HepG2 (cell line): ENCODE results near the gene RASAL3. TPM values are rescaled to one million over a fixed set of nuclear protein-coding genes. Genes with fewer than 3 reads are reported as not detected.
A peak's percentile ranks its signal among the peaks of the same experiment; 100 is the strongest.

Experiments
- ATAC-seq: fragments of 200-7000 bp; cut with Tn5 transposase; 3 replicates; pipeline ENCODE4 v1.9.1; 2020; ENCODE audit warnings: mild to moderate bottlenecking, moderate library complexity
- BruUV-seq: library from RNA; stranded (reverse); fragments of 400-500 nt; replicated peaks from 2 replicates; lab custom pipeline; 2021; lab: Mats Ljungman, UMichigan
- CTCF ChIA-PET: fragments of 300-600 bp; formaldehyde crosslinking; extraction: SDS; loops from one replicate; lab custom pipeline; 2021; ENCODE audit warnings: low total read pairs, inconsistent platforms, low intra/inter-chr PET ratio; lab: Yijun Ruan, JAX
- POLR2A ChIA-PET: fragments of 350-600 bp; sonication (Branson Sonifier 250); formaldehyde crosslinking; loops from one replicate; lab custom pipeline; 2020; ENCODE audit warnings: antibody characterized with exemption, inconsistent platforms; lab: Yijun Ruan, JAX
- DNase-seq: peaks from one replicate; pipeline ENCODE4 v3.0.0-alpha.2; 2015; ENCODE audit warnings: low spot score
- FAIRE-seq: peaks from 3 replicates; lab custom pipeline; 2011; peaks lifted over from hg19 to GRCh38; lab: Jason Lieb, UNC
- H2AFZ ChIP-seq: one replicate; pipeline ENCODE4 v1.6.1; 2011; ENCODE audit warnings: low read length, inconsistent platforms
- H3K27ac ChIP-seq: fragments of 300-600 bp; 3 replicates; pipeline ENCODE4 v1.8.0; 2011; ENCODE audit warnings: mixed run types, mild to moderate bottlenecking, mixed read lengths, low read length, inconsistent platforms; ENCODE audit not compliant: insufficient read depth; ENCODE audit errors: extremely low read length
- H3K27me3 ChIP-seq, 2 experiments: fragments of 200-600 bp in 1 of 2; 2 replicates in 1 of 2; 3 replicates in 1 of 2; pipeline versions ENCODE4 v1.6.0 to v1.8.0; 2011; ENCODE audit warnings: low read length in 2 of 2, mild to moderate bottlenecking in 2 of 2, moderate library complexity in 2 of 2, inconsistent platforms in 1 of 2; ENCODE audit not compliant: insufficient read depth in 2 of 2, control insufficient read depth in 1 of 2
- H3K36me3 ChIP-seq, 2 experiments: fragments of 200-600 bp in 1 of 2; replicated peaks in 1 of 2; 2 replicates in 1 of 2; 3 replicates in 1 of 2; pipeline versions ENCODE4 v1.5.1 to v1.8.0; 2011; ENCODE audit warnings: low read length in 2 of 2, inconsistent platforms in 1 of 2; ENCODE audit not compliant: insufficient read depth in 2 of 2, control insufficient read depth in 1 of 2
- H3K4me1 ChIP-seq: 2 replicates; pipeline ENCODE4 v1.5.1; 2012; ENCODE audit warnings: low read length, inconsistent platforms; ENCODE audit not compliant: insufficient read depth
- H3K4me2 ChIP-seq: 2 replicates; pipeline ENCODE4 v1.6.0; 2011; ENCODE audit warnings: low read depth, low read length, inconsistent platforms
- H3K4me3 ChIP-seq, 3 experiments: fragments of 200-600 bp in 1 of 3; sonication (generic), shearing (Covaris generic) in 1 of 3; replicated peaks in 1 of 3; 2 replicates each; pipeline ENCODE4 v1.5.1; 2011 to 2016; ENCODE audit warnings: low read length in 3 of 3, inconsistent platforms in 2 of 3, low read depth in 2 of 3, mild to moderate bottlenecking in 2 of 3, control low read depth in 1 of 3, mixed read lengths in 1 of 3; ENCODE audit not compliant: insufficient read depth in 1 of 3
- H3K79me2 ChIP-seq: one replicate; pipeline ENCODE4 v1.6.1; 2011; ENCODE audit warnings: low read length, inconsistent platforms; ENCODE audit not compliant: insufficient read depth
- H3K9ac ChIP-seq: 2 replicates; pipeline ENCODE4 v1.6.0; 2011; ENCODE audit warnings: mild to moderate bottlenecking, low read depth, low read length, inconsistent platforms; ENCODE audit not compliant: insufficient read depth
- H3K9me3 ChIP-seq: 2 replicates; pipeline ENCODE4 v1.5.1; 2012; ENCODE audit warnings: mild to moderate bottlenecking, low read length
- H4K20me1 ChIP-seq: 2 replicates; pipeline ENCODE4 v1.6.0; 2011; ENCODE audit warnings: inconsistent platforms, mild to moderate bottlenecking, low read length, moderate library complexity; ENCODE audit not compliant: insufficient read depth
- CAMTA2 ChIP-seq: sonication (generic); formaldehyde crosslinking; IDR thresholded peaks from 2 replicates; pipeline ENCODE4 v1.4.0; 2020; ENCODE audit warnings: mild to moderate bottlenecking, missing genetic modification reagents, borderline replicate concordance
- NFIB ChIP-seq: sonication (generic); formaldehyde crosslinking; IDR thresholded peaks from 2 replicates; pipeline ENCODE4 v1.9.0; 2021; ENCODE audit warnings: missing genetic modification reagents, mild to moderate bottlenecking, borderline replicate concordance
- TBP ChIP-seq: sonication (generic); formaldehyde crosslinking; IDR thresholded peaks from 2 replicates; pipeline ENCODE4 v1.5.0; 2020; ENCODE audit warnings: missing genetic modification reagents
- YY1 ChIP-seq: IDR thresholded peaks from 2 replicates; pipeline ENCODE4 v1.6.1; 2011; ENCODE audit warnings: low read length, low read depth, moderate library complexity, mild to moderate bottlenecking; ENCODE audit not compliant: insufficient read depth, insufficient replicate concordance
- ZFP41 ChIP-seq: sonication (generic); formaldehyde crosslinking; IDR thresholded peaks from 2 replicates; pipeline ENCODE4 v1.4.0; 2020; ENCODE audit warnings: mild to moderate bottlenecking, missing genetic modification reagents, borderline replicate concordance
- ZNF367 ChIP-seq: sonication (generic); formaldehyde crosslinking; IDR thresholded peaks from 2 replicates; pipeline ENCODE4 v1.4.0; 2020; ENCODE audit warnings: missing genetic modification reagents, borderline replicate concordance
- ZNF383 ChIP-seq: sonication (generic); formaldehyde crosslinking; IDR thresholded peaks from 2 replicates; pipeline ENCODE4 v1.4.0; 2020; ENCODE audit warnings: missing genetic modification reagents, mild to moderate bottlenecking, borderline replicate concordance
- ZNF768 ChIP-seq: sonication (generic); formaldehyde crosslinking; IDR thresholded peaks from 2 replicates; pipeline ENCODE4 v1.4.0; 2020; ENCODE audit warnings: missing genetic modification reagents
- ZSCAN29 ChIP-seq: sonication (generic); formaldehyde crosslinking; conservative IDR thresholded peaks from 2 replicates; pipeline ENCODE4 v1.4.0; 2020; ENCODE audit warnings: mild to moderate bottlenecking, missing genetic modification reagents
- WGBS: methylation state at CpG from one replicate; pipeline ENCODE4 v1.1.6; 2017; ENCODE audit warnings: low lambda C conversion rate; 5-methylcytosine and 5-hydroxymethylcytosine counted together
- in situ Hi-C: cut with HindIII; loops from 2 replicates; pipeline ENCODE4 v1.10.0; 2017; ENCODE audit warnings: low pct_unique_long_range_greater_than_20kb; ENCODE audit not compliant: extremely low pct_ligation_motif_present
- intact Hi-C: fragments of 100-400 bp; cut with micrococcal nuclease; formaldehyde crosslinking; loops from one replicate; pipeline ENCODE4 v1.10.0; 2022; ENCODE audit not compliant: unreplicated experiment
- polyA plus RNA-seq, 8 experiments: library from polyadenylated mRNA; depleted of rRNA in 3 of 8; stranded (reverse) in 7 of 8; unstranded in 1 of 8; fragments of >200 nt; fragmentation: Illumina TruSeq in 4 of 8; extraction: Trizol in 4 of 8; gene quantifications; 2 replicates each; pipeline versions ENCODE4 v1.2.1 to v1.2.3, GENCODE V29; 2011 to 2016; ENCODE audit warnings: low read depth in 4 of 8, missing spikeins in 1 of 8, mixed read lengths in 1 of 8; ENCODE audit not compliant: insufficient read depth in 1 of 8
- total RNA-seq, 5 experiments: library from RNA; depleted of rRNA; stranded (reverse); fragments of >200 nt; fragmentation: Illumina TruSeq; extraction: Trizol; gene quantifications; 2 replicates each; pipeline ENCODE4 v1.2.3, GENCODE V29; 2016; ENCODE audit warnings: low read depth in 1 of 5

RASAL3 gene
- total and polyA plus RNA-seq, 2 of the 13 experiments (the other 11 are each of a cell fraction or from before 2014, with no cell fraction given), result not detected

DNA sequence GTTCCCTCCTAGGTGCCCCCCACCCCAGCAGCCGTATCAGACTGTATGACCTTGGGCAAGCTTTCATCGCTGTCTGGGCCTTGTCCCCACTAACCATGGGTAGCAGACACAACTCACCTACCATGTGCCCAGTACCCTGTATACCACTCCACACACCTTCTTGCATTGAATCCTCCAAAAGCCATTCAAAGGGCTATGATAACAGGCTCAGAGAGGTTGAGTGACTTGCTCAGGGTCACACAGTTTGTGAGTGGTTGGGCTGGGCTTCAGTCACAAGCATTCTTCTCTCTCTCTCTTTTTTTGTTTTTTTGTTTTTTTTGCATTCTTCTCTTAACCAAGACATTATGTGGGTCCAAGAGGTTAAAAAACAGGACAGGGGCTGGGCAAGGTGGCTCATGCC is 2.6 kb downstream of the RASAL3 start:
- H3K36me3 ChIP-seq, result no peaks in the 10 kb centered on the region
- in situ Hi-C loops, result no loop called here
- no peak overlapping the region for H3K4me3 ChIP-seq
- H3K9me3 ChIP-seq, result no peaks in the 10 kb centered on the region
- H2AFZ ChIP-seq, result no peak overlapping the region
- H3K79me2 ChIP-seq, result no peaks in the 10 kb centered on the region
- no peak for FAIRE-seq
- peaks cover 9% of the 10 kb centered on the region for H3K4me1 ChIP-seq
- H3K9ac ChIP-seq, result no peak overlapping the region
- ChIA-PET POLR2A (no interaction called here), CTCF (no interaction called here)
- no peaks in the 10 kb centered on the region for H4K20me1 ChIP-seq
- TF ChIP-seq TBP (CRISPR knock-in tag) (no peak), ZNF768 (peak; percentile 64; the same call in 1 of the 2 replicates)
- DNase-seq, result no peak
- no peak for ATAC-seq
- no peak overlapping the region for H3K27ac ChIP-seq
- H3K4me2 ChIP-seq, result no peak overlapping the region
- no TSS peak for BruUV-seq
- H3K27me3 ChIP-seq, result no peaks in the 10 kb centered on the region; a peak in 1 of 5 replicates
- intact Hi-C loops, result no loop called here
- WGBS, result 42% methylated on average over 2 of the region's 2 CpGs

DNA sequence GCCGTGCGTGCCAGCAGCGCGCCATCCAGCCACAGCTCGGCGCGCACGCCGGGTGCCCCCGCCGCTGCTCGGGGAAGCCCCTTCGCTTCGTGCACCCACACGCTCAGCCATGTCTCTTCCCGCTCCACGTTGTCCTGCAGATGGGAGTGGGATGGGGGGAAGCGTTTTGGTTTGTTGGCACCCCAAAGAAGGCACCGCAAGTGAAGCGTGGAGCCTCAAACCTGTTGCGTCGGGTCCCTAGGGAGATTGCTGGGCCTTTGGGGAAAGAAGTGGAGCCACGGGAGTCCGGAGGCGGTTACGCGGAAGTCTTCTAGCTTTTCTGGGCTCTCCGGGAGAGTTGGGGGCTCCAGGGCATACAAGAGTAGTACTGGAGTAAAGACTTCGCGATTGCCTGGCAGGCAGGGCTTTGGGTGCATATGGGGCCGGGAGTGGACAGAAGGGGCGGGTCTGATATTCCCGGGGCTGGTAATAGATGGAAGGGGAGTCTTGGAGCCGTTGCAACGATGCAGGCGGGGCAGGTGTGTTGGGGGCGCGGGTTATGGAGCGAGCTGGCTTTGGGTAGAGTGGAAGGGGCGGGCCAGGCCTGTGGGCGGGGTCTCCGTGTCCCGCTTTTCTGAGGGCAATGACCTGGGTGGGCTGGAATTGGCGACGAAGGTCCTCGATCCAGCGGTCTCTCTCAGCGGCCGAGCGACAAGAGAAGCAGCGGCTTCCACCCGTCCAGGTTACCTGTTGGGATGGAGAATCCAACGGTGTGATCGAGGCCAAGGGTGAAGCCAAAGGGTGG is 6.5 kb downstream of the RASAL3 start:
- WGBS, result 68% methylated on average over 37 of the region's 54 CpGs
- in situ Hi-C loops (no loop called here), intact Hi-C loops (no loop called here)
- Histone ChIP-seq H4K20me1 (no peaks in the 10 kb centered on the region), H3K9ac (no peak overlapping the region), H3K9me3 (no peaks in the 10 kb centered on the region), H3K27ac (no peak overlapping the region), H2AFZ (no peak overlapping the region), H3K79me2 (no peaks in the 10 kb centered on the region), H3K4me2 (no peak overlapping the region), H3K4me3 (no peak overlapping the region), H3K36me3 (no peaks in the 10 kb centered on the region), H3K4me1 (peaks cover 10% of the 10 kb centered on the region), H3K27me3 (no peaks in the 10 kb centered on the region; a peak in 1 of 5 replicates)
- POLR2A ChIA-PET, result no interaction called here
- ATAC-seq (no peak), DNase-seq (no peak), FAIRE-seq (no peak)
- CTCF ChIA-PET, result no interaction called here
- TF ChIP-seq ZNF367 (CRISPR knock-in tag), result no peak
- TF ChIP-seq NFIB, result no peak
- TF ChIP-seq ZFP41, result no peak
- no peak for TF ChIP-seq YY1
- no peak for TF ChIP-seq ZNF383 (CRISPR knock-in tag)
- no peak for TF ChIP-seq ZSCAN29 (CRISPR knock-in tag)
- TF ChIP-seq CAMTA2 (CRISPR knock-in tag), result no peak
- BruUV-seq, result no TSS peak
